ENCODE data around the gene SIPA1L2.

SIPA1L2 gene, protein sequence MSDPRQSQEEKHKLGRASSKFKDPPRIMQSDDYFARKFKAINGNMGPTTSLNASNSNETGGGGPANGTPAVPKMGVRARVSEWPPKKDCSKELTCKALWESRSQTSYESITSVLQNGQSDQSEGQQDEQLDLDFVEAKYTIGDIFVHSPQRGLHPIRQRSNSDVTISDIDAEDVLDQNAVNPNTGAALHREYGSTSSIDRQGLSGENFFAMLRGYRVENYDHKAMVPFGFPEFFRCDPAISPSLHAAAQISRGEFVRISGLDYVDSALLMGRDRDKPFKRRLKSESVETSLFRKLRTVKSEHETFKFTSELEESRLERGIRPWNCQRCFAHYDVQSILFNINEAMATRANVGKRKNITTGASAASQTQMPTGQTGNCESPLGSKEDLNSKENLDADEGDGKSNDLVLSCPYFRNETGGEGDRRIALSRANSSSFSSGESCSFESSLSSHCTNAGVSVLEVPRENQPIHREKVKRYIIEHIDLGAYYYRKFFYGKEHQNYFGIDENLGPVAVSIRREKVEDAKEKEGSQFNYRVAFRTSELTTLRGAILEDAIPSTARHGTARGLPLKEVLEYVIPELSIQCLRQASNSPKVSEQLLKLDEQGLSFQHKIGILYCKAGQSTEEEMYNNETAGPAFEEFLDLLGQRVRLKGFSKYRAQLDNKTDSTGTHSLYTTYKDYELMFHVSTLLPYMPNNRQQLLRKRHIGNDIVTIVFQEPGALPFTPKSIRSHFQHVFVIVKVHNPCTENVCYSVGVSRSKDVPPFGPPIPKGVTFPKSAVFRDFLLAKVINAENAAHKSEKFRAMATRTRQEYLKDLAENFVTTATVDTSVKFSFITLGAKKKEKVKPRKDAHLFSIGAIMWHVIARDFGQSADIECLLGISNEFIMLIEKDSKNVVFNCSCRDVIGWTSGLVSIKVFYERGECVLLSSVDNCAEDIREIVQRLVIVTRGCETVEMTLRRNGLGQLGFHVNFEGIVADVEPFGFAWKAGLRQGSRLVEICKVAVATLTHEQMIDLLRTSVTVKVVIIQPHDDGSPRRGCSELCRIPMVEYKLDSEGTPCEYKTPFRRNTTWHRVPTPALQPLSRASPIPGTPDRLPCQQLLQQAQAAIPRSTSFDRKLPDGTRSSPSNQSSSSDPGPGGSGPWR (N-terminal part only)

DNA sequence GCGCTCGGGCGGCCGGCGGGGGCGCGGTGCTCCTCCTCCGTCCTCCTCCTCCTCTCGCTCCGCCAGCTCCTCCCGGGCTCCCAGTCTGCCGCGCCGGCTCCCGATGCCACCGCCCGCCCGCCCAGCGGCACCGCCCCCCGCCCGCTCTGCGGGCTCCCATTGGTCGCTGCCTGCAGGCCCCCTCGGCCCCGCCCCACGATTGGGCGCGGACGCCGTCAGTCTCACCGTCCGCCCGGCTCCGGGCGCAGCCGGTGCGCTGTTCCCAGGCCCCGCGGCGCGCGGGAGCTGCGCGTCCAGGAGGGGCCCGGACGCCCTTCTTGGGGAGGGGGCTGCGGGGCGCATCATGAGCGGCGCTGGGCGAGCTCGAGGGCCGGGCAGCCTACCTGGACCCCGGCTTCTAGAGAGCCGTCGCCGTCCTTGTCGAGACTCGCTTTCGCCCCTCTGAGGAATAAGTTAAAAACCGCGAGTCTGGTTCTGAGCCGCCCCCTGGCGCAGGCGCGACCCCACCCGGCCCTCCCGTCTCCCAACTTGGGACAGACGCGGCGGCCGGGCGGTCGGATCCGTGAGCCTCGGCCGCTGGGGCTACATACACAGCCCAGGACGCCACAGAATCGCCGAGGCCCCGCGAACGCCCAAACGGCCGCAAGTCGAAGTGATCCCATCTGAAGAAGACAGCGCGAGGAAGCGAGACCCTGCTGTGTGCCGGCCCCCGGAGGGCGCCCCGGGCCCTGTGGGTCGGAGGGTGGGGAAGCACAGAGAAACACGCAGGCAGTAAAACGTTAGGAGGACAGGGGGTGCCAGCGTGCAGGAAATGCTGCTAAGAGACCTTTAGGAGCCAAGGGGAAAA lies at the start of gene SIPA1L2:
TSS of gene SIPA1L2 (minus strand) at position 87 of the 847 bp plus-strand sequence. CDS start 114,794 bp downstream, outside the sequence.
- peak; percentile 98 for DNase-seq (ENCODE audit: low spot score)

DNA sequence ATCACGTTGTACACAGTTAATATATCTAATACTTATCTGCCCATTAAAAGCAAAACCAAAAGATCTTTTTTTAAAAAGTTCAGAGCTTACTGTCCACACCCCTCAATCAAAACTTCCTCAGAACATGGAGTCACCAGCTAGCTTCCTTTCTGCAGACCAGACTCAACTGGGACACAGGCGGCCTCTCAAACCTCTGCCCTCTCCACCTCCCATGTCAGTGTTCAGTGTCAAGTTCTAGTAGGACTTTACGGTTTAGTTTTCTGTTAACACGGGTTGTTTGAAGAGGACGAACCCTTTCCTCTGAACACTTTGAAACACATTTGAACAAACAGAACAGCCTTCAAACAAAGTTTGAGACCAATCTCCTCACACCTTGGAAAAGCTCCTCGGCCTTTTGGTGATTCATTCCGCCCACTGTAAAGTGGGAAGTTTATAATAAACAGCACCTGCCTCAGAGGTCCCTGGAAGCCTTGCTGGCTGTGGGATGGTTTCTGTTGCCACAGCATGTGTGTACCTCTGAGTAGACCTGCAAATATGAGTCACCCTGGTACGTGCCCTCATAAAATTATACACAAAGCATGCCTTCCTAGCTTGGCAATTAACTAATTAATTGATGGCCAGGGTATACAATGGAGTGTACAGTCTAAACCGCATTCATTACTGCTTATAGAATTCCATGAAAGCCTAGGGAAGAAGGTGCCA lies 48.4 kb upstream of the SIPA1L2 start:
- no peak for DNase-seq (ENCODE audit: low spot score)

DNA sequence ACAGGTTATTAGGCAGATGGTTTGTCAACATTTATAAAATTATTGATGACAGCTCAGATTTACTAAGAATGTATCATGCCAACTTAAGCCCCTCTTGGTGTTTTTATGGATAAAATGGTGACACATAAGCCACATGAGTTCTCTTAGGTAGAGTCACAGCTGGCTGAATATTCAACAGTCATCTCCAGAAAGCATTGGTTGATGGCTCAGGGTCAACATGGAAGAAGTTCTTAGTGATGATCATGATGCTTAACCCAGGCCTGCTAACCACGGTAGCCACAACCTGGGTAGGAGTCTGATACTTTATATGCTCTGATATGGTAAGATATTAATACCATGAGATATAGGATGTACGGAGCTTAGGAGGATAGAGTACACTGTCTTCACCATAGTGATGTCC lies 46.4 kb upstream of the SIPA1L2 start:
- DNase-seq (ENCODE audit: low spot score) = no peak

DNA sequence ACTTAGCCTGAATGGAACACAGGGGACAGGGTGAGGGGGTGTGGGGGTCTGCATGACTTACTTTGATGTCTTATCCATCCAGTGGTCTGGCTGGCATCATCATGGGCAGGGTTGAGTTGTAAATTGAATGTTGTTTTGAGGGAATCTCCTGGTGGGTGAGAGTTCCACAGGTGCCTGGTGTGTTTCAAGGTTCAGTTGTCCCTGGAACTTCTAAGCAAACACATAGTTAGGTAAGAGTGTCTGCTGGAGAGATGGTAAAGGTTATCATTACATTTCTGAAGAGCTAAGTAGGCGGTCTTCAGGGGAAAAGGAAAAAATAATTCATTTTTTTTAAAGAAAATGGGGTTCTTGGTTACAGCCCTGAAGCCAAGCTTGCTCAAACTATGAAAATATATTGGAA lies 46.0 kb upstream of the SIPA1L2 start:
- DNase-seq (ENCODE audit: low spot score) = no peak

DNA sequence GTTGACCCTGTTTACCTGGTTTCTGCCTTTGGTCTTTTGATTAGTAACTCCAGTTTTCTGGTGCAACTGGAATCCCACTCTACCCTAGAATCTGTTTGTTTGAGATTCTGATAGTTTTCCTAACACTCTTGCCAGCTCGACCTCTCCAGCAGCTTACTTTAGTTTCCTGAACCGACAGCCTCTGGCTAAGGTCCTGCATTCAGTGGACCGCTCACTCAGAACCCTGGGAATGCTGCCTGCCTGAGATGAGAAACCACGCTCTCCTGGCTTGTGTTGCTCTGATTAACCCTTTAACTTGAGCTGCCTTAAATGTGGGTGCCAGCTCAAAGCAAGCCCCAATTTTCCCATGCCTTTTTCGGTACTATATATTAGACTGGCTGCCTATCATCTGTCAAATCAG lies 45.3 kb upstream of the SIPA1L2 start:
- DNase-seq (ENCODE audit: low spot score) = no peak

DNA sequence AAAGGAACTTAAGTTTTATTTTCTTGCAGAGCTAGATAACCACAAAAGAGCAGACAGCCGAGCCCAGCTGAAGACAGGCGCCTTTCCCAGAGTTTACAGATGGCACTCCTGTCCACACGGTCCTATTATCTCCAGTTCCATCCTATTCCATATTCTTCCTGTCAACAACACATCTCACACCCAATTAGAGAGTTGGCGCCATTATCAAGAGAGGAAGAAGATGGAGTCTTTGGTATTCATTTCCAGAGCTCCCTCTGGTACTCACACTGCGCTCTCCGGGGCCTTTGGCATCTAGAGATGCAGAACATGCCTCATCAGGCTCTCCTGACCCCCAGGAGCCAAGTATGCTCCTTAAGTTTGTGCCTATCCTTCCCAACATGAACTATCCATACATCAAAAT lies 43.3 kb upstream of the SIPA1L2 start:
- DNase-seq (ENCODE audit: low spot score) = no peak

DNA sequence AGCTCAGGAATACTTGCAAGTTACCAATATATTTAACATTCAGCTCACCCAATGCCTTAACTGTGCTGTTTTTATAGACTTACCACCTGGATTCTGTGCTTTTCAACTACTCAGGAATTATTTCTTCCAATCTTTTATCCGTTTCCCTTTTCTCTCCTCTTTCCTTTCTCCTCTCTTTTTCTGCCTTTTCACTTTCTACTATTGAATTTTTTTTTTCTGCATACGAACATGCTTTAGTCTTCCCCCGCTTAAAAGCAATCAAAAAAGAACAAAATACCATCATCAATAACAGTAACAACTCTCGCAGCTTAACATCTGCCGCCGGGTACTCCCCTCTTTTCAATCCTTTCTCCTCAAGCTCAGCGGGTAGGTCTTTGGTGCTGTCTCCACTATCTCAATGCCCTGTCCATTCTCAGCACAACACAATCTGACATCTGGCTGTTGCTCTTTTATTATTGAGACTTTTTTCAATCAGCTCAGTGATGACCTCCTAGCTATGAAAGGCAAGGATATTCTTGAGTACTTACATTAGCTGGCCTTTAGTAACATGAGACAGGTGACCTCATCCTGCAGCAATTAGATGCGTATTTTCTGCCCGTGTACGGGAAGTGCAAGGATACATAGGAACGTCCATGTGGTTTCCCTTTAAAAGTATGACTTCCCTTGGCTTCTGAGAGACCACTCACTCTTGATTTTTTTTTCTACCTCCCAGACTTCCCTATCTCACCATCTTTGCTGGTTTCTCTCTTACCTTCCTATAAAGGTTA lies 40.2 kb upstream of the SIPA1L2 start:
- no peak for DNase-seq (ENCODE audit: low spot score)

DNA sequence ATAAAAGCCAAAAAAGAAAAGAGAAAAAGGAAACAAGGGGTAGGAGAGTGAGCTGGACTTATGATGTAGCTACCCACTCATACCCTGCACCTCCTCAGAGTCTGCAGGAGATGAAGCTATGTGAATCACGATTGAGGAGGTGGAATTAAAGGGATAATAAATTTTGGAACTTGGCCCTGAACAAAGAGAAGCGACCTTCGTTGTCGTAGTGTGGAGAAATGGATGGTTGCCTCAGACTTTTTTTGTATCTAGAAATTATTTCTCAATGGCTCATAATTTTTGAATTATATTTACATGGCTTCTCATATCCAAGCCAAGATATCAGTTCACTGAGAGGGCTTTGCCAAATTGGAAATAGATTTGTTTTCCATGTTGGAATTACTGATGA lies 37.8 kb upstream of the SIPA1L2 start:
- DNase-seq (ENCODE audit: low spot score) = no peak

DNA sequence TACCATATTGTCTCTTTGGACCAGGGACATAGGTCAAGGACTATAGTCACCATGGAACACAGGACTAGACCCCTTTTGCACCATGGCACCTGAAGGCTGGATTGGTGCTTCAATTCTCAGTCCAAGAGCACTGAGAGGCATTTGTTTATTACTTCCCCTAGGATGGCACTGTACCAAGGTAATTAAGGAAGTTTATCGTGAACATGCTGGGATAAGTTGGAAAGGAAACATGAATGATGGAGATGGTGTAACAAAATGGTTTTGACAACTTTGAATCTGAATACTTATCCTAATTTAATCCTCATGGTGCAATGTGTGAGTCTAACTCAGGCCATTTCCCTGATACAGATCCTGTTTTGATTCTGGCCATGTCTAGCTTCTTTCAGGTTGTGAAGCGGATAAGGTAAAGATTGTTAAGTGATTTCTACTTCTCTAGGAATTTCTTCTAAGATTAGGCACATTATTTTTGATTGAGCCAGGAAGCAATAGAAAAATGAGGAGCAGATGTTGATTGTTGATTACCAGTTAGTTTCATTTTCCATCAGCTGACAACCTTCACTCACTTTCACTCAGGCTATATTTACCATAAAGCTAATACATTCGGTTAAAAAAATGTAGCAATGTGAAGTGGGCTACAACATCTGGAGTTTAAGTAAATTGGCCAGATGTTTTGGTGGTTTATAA lies 37.3 kb upstream of the SIPA1L2 start:
- DNase-seq (ENCODE audit: low spot score) = no peak

DNA sequence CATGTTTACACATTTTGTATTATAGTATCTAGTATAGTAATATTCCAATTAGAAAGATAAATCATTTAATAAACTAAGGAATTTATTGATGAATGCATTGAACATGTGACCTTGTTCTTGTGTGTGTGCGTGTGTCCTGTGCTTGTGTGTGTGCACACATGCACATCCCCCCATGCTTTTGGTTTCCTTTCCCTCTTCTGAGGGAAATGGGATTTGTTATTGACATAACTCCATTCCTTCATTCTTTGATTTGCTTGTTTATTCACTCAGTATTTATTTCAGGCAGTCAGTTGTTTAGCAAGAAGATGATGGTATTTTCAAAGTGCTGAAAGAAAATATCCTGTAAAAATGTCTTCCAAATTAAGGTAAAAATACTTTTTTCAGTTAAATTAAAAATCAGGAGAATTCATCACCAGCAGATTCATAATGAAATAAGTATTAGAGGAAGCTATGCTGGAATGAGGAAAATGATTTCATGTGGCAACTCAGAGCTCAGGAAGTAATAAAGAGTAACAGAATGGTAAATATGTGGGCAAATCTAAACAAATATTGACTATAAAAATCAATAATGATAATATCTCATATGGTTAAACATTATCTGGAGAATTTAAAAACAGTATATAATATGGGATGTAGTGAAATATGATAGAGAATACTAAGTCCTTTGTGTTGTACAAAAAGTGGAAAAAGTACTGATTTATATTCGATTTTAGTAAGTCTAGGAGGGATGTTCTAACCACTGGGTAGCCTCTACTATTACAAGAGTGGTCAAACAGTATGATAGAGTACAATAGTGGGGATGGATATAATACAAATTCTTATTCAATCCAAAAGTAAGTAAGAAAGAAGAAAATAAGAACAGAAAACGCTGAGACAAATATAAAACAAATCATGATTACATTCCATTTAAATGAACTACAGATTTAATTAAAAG lies 35.2 kb upstream of the SIPA1L2 start:
- no peak for DNase-seq (ENCODE audit: low spot score)

DNA sequence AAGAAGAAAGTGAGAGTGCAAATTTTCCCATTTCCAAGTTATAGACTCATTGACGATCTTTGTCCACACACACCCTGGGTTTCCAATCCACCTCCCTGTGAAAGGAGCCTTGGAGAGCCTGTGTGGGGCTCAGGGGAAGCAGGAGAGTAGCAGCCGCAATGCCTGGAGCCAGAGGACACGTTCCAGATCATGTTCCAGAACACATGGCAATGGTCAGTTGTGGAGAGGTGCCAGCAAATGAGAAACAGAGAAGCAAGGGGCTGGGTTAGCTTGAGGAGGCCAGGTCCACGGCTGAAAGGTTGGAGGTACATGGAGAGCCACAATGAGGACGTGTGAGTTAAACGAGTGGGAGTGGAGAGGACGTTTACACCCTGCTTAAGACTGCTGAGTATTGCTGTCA lies 33.0 kb upstream of the SIPA1L2 start:
- DNase-seq (ENCODE audit: low spot score) = no peak

DNA sequence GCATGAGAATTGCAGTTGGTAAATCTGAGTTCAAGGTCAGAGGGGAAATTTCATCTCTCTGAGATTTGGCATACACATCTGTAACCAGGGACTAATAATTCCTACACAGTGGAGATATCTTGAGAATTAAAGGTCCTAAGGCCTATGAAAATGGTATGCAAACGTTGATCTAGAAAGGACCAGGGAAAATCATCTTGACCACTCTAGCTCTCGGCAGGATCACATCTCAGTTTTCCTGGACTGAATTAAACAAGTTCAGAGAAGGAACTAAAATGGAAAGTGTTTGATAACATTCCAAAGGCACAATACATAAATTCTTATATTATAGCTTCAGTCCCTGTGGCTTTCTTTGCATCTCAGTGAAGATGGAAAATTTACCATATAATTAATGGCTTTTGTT lies 28.5 kb upstream of the SIPA1L2 start:
- no peak for DNase-seq (ENCODE audit: low spot score)

DNA sequence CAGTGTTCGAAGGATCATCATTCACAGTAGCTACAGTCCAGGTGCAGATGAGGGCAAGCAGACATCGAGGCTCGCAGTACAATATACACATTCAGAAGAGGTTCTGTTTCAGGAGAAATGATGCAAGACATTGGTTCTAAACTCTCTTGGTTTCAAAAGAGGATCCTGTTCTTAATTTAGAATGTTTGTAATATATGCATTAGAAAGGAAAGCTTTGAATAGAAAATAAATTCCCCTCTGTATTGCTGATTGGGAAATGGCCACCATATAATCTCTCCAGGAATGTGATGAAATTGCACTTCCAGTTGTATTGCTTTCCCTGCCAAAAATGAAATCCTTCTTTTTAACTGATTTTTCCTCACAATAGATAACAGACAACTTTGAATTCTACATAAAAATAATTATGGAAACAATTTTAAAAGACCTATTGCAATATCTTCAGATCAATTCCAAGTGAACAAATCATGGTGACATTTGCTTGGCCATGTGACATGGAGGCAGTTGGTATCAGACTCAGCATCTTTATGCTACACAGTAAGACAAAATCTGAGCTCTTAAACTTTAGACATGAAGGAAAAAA lies 27.6 kb upstream of the SIPA1L2 start:
- DNase-seq (ENCODE audit: low spot score) = no peak

DNA sequence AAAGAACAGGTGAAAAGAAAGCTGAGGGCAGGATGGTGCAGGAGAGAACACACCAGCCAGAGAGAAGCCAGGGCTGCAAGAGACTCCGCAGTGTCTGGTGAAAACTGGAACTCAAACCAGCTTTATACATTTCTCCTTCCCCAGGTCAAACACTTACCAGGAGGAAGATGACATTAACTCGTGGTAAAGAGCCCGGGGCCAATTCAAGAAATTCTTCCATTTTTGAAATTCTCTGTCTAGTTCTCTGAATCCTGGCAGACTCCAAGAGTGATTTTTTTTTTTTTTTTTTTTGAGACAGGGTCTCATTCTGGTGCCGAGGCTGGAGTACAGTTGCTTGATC lies 25.8 kb upstream of the SIPA1L2 start:
- DNase-seq (ENCODE audit: low spot score) = no peak

DNA sequence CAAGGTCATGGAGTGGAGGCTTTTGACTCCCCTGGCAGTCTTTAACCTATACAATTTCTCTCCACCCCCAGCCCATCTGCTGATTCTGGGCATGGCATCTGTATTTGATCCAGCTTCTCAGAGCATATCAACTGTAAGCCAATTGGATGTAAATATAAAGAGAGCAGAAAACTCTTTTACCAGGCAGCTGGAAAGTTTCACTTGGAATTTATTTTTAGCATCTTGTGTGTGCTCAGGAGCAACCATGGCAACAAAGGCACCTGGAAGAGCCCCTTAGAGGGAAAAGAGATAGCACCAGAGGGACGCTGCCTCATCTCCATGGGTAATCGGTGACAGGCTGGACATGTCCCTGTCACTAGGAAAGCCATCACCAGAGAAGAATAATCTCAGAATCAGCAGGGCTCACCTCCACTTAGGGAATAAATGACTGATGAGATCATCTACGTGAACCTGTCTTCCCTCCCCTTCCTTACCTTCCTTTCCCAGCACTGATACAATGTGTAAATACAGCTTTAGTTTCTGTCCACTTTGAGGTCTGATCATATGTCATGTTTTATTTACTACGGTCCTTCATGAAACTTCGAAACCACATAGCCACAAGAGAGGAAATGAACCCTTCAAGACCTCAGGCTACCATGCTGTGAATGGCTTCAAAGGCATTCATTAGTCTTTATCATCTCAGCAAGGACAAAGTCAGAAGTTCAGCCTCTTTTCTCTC lies 25.3 kb upstream of the SIPA1L2 start:
- DNase-seq (ENCODE audit: low spot score) = no peak

DNA sequence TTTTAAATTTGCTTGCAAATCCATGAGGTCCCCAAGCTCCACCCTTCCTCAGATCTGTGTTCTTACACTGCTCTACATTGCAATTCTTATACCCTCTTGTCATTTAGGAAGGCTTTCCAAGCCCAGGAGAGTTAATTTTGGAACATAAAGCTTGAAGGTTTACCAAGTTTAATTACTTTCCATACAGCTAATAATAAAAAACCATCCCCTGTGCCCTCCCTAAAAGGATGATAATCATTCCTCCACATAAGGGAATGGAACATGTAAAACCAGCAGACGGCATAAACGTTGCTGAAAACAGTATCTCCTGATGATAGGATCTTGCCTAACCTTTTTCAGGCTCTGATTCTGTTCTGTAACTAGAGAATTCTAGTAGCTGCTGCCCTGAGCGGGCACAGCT lies 23.9 kb upstream of the SIPA1L2 start:
- no peak for DNase-seq (ENCODE audit: low spot score)

DNA sequence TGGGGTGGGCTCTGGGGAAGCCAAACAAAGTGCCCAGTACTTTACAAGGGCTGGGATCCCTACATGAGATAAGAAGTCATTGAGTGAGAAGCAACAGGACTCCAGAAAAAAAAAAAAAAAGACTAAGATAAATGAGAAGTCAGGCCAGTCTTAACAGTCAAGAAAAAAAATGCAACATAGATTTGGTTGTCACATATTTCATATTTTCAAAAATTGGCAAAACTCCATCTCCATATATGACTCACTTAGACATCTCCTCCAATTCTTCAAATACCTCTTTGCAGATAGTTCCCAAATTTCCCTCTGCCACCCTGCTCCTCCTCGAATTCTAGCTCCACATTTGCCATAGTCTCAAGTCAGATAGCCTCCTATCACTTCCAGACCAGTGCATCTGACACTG lies 20.9 kb upstream of the SIPA1L2 start:
- DNase-seq (ENCODE audit: low spot score) = no peak

DNA sequence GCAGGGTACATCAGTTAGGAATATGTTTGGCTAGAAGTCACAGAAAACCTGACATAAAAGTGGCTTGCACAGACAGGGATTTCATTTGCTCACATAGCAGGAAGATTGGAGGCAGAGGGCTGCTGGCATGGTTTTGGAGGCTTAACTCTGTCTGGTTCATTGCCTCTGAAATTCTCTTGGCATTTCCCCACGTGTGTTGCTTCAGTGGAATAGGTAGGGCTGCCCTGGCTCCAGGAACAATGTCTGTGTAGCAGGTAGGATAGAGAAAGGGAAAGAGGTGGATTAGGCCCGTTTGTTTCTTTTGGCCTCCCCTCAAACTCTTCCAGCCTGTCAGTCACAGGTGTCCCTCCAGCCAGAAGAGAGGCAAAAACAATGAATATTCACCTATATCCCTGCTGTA lies 20.5 kb upstream of the SIPA1L2 start:
- no peak for DNase-seq (ENCODE audit: low spot score)
